HCT116 (cell line): ENCODE results near the gene PPP1R11.

Source experiments
- EZH2 ChIP-seq: fragments of 200-600 bp; sonication (generic); IDR thresholded peaks from 2 replicates; pipeline ENCODE4 v1.6.1; 2017; ENCODE audit warnings: antibody characterized with exemption, mixed run types
- SIN3A ChIP-seq: IDR thresholded peaks from 2 replicates; pipeline ENCODE4 v1.6.1; 2012; ENCODE audit warnings: low read depth

GRCh38 chr6:30061858-30062458 is 5.0 kb upstream of the PPP1R11 start:
- TF ChIP-seq SIN3A (no peak), EZH2 (no peak)
